Stimulated activated CD8-positive, alpha-beta memory T cell treated with anti-CD3 and anti-CD28 coated beads, Interleukin-7, amount 100 ng/mL, for 24 hours (primary cell): ENCODE measurements around the gene C1orf52.

Experiments used
- DNase-seq: peaks from one replicate; pipeline ENCODE4 v3.0.0-alpha.2; 2020; ENCODE audit warnings: low read depth

The C1orf52 gene

DNA sequence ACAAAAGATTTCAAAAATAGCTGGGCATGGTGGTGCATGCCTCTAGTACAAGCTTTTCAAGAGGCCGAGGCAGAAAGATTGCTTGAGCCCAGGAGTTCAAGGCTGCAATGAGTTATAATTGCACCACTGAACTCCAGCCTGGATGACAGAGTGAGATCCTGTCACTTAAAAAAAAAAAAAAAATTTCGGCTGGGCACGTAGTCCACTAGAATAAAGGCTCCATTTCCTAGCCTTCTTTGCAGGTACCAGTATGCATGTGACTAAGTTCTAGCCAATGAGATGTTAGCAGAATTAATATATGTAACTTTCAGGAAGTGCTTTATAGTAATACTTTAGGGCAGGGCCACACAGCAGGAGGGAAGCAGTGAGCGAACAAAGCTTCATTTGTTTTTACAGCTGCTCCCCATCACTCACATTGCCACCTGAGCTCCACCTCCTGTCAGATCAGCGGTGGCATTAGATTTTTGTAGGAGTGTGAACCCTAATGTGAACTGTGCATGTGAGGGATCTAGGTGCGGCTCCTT is 29.8 kb downstream of the C1orf52 start:
- no peak for DNase-seq

DNA sequence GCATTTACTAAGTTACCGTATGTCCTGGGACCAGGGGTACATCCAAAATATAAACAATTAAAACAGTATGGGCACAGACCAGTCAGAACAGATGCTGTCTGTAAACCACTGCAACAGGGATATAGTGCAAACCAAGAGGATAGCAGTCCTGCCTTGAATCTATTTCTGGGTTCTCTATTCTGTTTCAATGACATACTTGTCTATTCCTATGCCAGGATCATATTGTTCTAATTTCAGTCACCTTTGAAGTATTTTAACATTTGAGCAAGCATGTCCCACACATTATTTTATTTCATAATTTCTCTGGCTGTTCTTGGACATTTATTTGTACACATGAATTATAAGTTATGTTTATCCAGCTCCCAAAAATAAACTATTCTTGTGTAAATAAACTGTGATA is 30.5 kb downstream of the C1orf52 start:
- DNase-seq: no peak

DNA sequence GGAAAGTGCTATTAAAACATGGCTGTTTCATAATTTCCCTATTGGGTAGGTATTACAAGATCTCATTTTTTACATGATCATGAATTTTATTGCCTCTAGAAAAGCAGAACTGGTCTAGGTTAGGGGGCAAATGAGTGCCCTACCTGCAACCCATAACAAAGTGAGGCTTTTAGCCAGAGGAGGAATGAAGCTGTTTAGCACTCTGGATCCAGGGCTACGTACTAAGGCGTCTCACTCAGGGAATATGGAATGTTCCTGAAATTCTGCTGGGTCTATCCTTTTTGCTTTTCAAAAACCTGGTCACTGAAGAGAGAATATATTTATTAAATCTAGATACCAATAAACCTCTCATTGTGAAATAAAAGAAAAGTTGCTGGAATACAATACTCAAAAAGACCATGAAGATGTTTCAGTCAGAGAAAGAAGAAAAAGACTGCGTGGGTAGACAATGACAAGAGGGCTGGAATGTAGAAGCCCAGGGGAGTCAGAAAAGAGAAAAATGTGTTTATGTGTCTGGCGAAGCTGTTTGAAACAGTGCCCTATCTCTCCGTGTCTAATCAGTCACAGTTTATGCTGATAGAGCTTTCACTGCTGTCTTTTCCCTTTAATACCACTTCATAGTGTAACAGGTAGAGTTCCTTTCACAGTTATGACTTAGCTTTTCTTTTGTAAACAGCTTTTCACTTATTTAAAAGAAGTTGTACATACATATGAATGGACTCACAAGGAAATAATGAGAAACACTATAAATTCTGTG is 33.7 kb downstream of the C1orf52 start:
- DNase-seq: no peak

DNA sequence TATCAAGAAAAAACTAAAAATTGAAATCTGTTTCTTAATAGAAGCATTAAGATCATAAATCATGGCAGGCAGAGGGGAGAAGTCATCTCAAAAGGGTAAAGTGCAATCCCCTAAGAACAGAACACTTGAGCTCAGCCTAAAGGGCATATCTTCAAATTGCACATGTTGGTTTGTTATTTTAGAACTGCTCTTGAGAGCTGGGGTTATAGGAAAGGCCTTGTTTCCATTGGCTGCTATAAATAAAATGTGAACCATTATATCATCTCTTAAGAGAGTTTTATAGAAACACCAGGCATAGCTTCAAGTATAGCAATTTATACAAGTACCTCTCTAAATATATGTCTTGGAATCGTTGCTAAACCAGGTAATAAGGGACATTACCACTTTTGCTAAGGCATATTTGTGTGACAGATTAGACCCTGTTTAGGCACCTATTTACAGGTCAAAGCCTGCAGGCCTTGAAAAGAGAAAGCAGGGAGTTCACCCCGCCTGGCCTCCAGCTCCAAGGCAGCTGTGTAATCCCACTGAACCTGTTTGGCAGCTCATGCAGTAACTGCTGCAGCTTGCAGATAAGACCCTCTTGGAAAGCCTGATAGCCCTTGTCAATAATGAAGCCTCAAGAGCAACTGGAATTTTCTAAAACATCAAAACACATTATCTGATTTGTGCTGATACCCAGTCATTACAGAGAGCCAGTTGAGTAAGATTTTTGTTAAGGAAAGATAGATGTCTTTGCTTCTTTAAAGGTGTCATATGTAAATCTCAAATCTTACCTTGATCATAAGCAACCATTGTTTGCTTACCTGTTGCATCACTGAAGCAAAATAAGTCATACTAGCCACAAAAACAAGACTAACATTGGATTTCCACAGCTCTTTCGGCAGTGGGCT is 34.5 kb downstream of the C1orf52 start:
- no peak for DNase-seq

DNA sequence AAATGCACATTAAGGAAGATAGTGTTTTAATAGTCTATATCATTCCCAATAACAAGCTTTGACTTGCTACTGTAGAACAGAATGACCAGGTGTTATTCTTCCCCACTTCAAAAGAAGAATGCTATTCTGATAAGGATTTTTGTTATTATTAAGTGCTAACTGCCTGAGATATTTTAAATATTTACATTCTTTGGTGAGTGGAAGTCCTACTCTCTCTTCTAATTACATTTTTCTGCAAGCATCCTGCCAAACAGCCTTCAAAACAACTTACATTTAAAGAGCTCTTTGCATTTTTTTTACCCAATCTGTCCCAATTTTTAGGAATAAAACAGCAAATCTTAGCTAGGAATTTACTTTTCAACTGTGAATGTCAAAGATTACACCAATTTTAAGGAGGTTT is 35.2 kb downstream of the C1orf52 start:
- DNase-seq: no peak

DNA sequence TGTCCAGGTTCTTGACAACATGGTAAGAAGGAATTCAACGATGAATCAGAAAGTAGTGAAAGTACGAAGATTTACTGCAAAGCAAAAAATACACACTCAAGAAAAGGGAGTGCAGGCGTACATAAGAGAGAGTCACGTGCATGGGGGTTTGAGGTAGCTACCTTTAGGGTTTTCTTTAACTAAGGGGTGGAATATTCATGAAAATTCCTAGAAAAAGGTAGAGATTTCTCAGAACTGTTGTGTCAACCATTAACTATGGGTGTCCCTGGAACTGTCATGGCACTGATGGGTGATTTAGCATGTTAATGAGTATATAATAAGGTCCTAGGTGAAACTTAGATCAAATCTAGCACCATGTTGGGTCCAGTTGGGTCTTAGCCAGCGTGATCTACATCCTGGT is 36.1 kb downstream of the C1orf52 start:
- DNase-seq: no peak

DNA sequence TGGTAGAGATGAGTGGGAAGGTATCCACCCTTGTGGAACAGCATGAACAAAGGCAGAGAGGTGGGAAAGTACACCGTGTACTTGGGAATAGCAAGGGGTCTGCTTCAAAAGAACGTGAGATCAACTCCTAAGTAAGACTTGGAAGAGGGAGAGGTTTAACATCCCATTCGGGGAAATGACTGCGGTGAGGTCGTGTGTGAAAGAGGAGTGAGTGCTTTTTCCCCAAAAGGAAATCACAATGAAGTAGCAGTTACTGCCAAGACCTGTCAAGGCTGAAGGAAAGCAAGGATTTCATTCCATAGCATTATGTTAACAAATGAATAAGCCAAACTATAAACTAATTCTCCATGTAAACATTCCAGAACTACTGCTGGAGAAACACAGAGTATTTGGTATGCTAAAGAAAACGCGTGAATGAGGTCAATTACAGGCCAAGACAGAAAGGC is 38.7 kb downstream of the C1orf52 start:
- no peak for DNase-seq

DNA sequence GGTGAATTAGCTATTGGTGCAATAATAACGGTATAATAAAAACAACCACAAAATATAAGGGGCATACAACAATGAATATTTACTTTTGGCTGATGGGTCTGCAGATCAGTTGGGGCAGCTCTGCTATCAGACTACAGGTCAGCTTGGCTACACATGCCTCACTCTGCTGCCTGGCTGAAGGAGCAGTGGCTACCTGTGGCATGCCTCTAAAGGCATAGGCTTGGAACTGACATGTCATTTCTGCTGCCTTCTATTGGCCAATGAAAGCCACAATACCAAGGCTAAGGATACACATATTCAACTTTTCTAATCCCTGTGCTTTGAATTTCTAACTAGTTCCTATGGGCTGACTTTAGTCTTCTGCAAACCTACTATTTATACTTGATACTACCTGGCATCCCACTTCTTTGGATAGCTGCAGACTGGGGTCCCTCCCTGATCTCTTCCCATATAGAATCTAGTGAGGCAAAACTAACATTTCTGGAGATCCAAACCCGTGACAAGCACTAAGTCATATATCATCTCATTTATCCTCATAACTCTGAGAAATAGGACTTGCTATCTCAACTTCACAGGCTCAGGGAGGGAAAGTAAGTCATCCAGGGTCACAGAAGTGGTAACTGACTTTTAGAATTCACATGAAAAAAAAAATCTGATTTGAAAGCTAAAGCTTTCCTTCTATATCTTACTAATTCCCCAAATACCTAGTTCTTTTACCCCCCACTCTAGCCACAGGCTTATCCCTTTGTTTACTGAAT is 39.4 kb downstream of the C1orf52 start:
- DNase-seq: no peak

DNA sequence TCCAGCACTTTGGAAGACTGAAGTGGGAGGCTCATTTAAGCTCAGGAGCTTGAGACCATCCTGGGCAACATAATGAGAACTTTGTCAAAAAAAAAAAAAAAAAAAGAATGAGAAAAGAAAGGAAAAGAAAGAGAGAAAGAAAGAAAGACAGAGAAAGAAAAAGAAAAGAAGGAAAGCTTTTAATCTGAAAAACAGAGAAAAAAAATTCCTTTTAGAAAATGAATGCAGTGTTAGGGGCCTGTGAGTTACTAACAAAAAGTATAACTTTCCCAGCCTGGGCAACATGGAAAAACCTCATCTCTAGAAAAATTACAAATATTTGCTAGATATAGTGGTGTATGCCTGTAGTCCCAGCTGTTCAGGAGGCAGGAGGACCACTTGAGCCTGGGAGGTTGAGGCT is 42.8 kb downstream of the C1orf52 start:
- DNase-seq: no peak

DNA sequence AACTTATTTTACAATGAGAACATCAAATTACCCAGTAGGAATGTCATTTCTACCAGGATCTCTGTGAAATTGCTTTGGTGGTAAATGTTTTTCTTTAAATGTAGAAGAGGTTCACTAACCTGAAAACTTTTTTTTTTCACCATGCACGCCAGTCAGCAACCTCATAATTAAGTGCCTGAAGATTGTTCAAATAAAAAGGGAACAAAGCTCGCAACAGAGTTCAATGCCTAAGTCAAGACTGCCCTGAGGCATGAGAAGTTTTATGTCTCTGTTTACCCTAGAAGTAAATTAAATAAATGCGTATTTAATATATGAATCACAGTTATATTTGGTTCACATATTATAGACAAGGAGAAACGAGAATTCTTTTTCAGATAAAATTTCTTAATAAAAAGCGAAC is 44.8 kb downstream of the C1orf52 start:
- DNase-seq: no peak

DNA sequence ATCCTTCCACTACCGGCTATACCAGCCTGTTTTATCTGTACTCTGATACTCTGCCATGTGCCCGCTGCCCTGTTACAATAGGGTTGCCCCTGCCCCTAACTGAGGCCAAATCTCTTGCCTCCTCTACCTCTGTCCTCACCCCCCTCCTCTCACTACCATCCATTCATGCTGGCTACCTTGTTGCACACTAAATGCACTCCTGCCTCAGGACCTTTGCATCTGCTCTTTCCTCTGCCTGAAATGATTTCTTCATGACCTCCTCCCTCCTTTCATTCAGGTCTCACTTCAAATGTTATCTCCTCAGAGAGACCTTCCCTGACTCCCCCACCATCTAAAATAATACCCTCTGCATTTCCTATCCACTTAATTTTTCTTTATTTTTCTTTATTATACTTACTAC is 51.0 kb downstream of the C1orf52 start:
- no peak for DNase-seq

DNA sequence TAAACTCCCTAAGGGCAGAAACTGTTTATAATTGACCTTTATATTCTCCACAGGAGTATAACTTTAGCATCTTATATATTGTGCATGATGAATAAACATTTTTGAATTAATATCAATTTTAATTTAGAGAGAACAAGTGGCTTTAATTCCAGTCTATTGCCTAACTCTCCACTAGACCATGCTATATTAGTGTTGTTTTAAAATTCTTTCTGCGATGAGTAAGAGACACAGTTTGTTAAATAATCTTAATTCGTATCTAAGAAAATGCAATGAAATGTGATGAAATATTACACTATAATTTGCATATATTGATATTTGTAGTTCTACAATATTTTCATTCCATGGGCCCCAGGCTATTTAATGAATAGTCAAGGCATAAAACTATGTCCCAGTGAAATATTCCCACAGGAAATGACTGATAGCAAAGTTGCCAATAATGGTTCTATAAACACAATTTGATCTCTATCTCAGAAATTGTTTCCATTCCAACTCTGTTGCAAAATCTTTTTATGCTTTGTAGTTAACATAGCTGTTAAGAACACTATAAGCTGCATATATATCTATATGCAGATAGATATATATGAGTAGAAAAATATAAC is 55.8 kb downstream of the C1orf52 start:
- no peak for DNase-seq

DNA sequence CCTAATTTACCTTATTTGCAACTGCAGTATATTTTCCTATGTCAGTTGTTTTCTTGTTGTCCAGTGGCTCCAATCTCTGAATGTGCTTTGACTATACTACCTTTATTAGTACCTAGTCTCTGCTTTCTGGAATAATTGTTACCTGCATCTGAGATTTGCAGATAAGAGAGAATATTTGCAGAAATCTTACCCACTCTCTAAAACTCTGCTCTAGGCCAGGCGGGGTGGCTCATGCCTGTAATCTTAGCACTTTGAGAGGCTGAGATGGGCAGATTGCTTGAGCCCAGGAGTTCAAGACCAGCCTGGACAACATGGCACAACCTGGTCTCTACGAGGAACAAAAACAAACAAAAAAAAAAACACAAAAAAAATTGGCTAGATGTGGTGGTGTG is 56.6 kb downstream of the C1orf52 start:
- no peak for DNase-seq

DNA sequence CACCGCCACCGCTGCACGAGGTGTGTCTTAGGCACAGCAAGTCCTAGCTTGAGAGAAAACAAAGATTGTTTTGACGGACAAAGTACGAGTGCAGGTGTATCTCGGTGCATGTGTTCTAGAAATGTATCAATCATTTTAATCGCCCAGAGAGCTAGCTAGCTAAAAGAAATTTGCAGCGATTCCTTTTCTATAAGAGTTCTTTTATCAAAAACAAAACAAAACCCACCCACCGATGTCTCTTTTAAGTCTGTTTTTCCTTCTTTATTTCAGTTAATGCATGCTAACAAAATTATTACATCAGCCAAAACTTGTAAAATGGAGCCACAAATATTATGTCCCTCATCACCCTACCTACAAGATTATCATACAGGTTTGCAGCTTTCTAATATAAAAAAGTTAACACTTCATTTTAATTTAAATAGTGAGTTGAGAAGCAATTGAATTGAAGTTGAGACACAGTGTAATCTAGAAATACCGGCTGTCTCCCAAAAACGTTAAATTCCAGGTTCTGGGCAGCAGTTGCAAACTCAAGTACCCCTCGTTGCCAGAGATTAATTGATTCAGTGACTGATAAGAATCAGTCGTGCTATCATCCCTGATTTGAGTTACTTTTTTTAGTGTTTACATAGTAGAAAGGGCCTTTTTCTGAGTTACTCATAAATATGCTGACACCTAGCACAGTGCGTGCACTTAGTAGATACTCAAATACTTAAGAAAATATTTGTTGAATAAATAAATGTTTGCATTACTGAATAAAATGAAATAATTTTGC is 57.2 kb downstream of the C1orf52 start:
- no peak for DNase-seq

DNA sequence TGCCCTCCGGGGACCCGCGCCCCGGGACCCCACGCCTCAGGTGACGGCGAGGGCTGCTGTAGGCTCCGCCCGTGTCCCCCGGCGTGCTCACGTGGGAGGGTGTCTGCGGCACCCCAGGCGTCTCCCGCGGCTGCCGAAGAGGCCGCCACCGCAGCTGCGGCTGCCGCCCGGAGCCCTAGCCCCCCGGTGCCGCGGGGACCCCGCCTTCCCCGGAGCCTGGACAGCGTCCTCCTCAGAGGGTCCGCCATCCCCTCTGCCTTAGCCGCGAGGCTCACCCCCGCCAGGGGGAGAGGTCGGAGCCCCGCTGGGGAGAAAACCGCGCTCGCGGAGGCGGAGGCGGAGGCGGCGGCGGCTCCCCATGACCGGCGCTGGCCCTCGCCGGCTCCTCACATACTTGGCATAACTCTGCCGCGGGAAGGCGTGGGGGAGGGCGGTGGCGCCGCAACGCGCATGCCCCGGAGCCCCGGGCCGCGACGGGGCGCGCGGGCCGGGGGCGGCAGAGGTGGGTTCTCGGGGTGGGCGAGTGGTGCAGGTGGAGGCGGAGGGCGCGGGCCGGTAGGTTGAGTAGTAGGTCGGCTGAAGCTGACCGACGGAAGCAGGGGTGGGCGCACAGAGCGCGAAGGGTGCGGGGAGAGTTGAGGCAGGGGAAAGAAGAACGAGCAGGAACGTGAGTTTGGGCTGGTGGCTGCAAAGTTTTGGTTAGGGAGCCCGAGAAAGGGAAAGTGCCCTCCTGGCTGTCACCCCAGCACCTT is 57.9 kb downstream of the C1orf52 start:
- peak; percentile 17 for DNase-seq

DNA sequence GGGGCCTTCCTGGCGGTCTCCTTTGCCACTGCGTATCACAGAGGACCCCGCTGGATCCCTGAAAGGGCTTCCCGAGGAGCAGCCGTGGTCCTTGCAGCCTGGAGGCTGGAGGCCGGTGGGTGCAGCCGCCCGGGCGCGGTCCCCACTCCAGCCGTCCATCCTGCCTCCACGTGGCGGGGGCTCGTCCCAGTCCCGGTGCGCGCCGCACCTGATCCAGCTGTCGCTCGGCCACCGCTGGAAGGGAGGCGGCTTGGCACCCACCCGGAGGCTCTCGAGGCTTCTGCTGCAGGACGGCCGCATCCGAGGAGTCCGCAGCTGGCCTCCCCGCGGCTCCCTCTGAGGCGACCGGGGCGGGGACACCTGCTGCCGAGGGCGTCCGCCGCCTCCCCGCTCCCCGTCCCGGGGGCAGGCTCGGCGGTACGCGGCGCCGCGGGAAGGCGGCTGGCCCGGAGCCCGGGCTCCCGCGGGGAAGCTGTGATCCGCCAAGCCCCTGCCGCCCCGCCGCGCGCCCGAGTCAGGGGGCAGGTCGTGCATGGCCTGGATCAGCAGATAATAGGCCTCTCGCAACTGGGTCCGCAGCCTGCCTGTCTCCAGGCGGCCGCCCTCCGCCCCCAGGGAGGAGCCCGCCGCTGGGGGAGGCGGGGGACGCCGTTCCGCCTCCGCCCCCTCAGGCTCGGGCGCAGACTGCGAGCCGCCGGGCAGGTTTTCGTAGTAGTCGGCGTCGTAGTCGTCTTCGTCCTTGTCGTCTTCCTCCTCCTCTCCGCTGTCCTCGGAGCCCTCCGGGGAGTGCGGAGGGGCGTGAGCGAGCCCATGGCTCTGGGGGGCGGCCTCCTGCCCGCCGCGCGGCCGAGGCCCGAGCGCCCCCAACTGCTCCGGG is 58.8 kb downstream of the C1orf52 start, which contains the start of gene SYDE2:
TSS of gene SYDE2 (minus strand) at position 554 of the 877 bp plus-strand sequence. CDS start at position 534, 20 bp downstream.
- peak; percentile 30 for DNase-seq
